Measurements from ENCODE around the gene SLC10A7.

The SLC10A7 gene

GRCh38 chr4:146470604-146471003 is 51.1 kb downstream of the SLC10A7 start:
- peak; percentile 5 for DNase-seq
- H3K4me2 ChIP-seq (ENCODE audit: low read length, poor library complexity, severe bottlenecking), result no peak overlapping the region

GRCh38 chr4:146469022-146469421 is 52.7 kb downstream of the SLC10A7 start:
- no peak overlapping the region for H3K4ac ChIP-seq (ENCODE audit: low read depth in 1 of 2, low read length in 2 of 2)
- H2AK5ac ChIP-seq (ENCODE audit: low read length, severe bottlenecking), result no peak overlapping the region
- H2BK15ac ChIP-seq (ENCODE audit: low read depth, poor library complexity, severe bottlenecking), result no peak overlapping the region
- no peak overlapping the region for H2BK120ac ChIP-seq (ENCODE audit: low read depth, low read length)
- H3K9me3 ChIP-seq (ENCODE audit: control insufficient read depth, low read length), result no peaks in the 10 kb centered on the region
- no CpG with 5 or more reads among the region's 1 CpG for WGBS
- H3K27me3 ChIP-seq (ENCODE audit: control insufficient read depth in 1 of 2, insufficient read depth in 1 of 2, low read length in 2 of 2), result no peaks in the 10 kb centered on the region
- H3K79me1 ChIP-seq (replicated peaks; ENCODE audit: low read length, poor library complexity, severe bottlenecking), result peaks cover 2% of the 10 kb centered on the region
- no peak overlapping the region for H4K91ac ChIP-seq (ENCODE audit: low read length)
- H3K23ac ChIP-seq (ENCODE audit: low read length in 2 of 2), result no peak overlapping the region
- H3K14ac ChIP-seq (ENCODE audit: low read length in 2 of 2), result no peak overlapping the region
- H3K4me2 ChIP-seq (ENCODE audit: low read length, poor library complexity, severe bottlenecking), result no peak overlapping the region
- no peak for DNase-seq
- H3K27ac ChIP-seq (ENCODE audit: low read length, poor library complexity, severe bottlenecking), result no peak overlapping the region
- H2BK12ac ChIP-seq (ENCODE audit: low read length in 2 of 2), result no peak overlapping the region
- H3K18ac ChIP-seq (ENCODE audit: low read depth in 1 of 2, low read length in 2 of 2), result no peak overlapping the region
- no peak overlapping the region for H3K4me3 ChIP-seq (ENCODE audit: insufficient read depth in 1 of 2, low read depth in 1 of 2, low read length in 2 of 2)
- H2AFZ ChIP-seq (ENCODE audit: low read depth, low read length), result no peak overlapping the region
- H3K9ac ChIP-seq (ENCODE audit: low read length), result no peak overlapping the region
- H2BK5ac ChIP-seq (ENCODE audit: low read depth, low read length, poor library complexity, severe bottlenecking), result no peak overlapping the region
- H4K8ac ChIP-seq (ENCODE audit: low read length), result no peak overlapping the region
- peaks cover 2% of the 10 kb centered on the region for H3K4me1 ChIP-seq (ENCODE audit: control insufficient read depth, insufficient read depth, low read depth, low read length)
- H3K36me3 ChIP-seq (ENCODE audit: control insufficient read depth in 1 of 2, insufficient read depth in 2 of 2, low read depth in 1 of 2, low read length in 2 of 2), result no peaks in the 10 kb centered on the region

More at GRCh38 chr4:146470604-146471003, 51.1 kb downstream of the SLC10A7 start:
- H2AFZ ChIP-seq (ENCODE audit: low read depth, low read length), result no peak overlapping the region
- no peak overlapping the region for H3K18ac ChIP-seq (ENCODE audit: low read depth in 1 of 2, low read length in 2 of 2)
- no peak overlapping the region for H3K9ac ChIP-seq (ENCODE audit: low read length)
- no peaks in the 10 kb centered on the region for H3K9me3 ChIP-seq (ENCODE audit: control insufficient read depth, low read length)
- no peak overlapping the region for H4K8ac ChIP-seq (ENCODE audit: low read length)
- H4K91ac ChIP-seq (ENCODE audit: low read length), result no peak overlapping the region
- H3K4me1 ChIP-seq (ENCODE audit: control insufficient read depth, insufficient read depth, low read depth, low read length), result peaks cover 2% of the 10 kb centered on the region
- no peaks in the 10 kb centered on the region for H3K36me3 ChIP-seq (ENCODE audit: control insufficient read depth in 1 of 2, insufficient read depth in 2 of 2, low read depth in 1 of 2, low read length in 2 of 2)
- no peak overlapping the region for H3K4me3 ChIP-seq (ENCODE audit: insufficient read depth in 1 of 2, low read depth in 1 of 2, low read length in 2 of 2)
- H2AK5ac ChIP-seq (ENCODE audit: low read length, severe bottlenecking), result no peak overlapping the region
- no peaks in the 10 kb centered on the region for H3K27me3 ChIP-seq (ENCODE audit: control insufficient read depth in 1 of 2, insufficient read depth in 1 of 2, low read length in 2 of 2)
- H3K14ac ChIP-seq (ENCODE audit: low read length in 2 of 2), result no peak overlapping the region
- H3K4ac ChIP-seq (ENCODE audit: low read depth in 1 of 2, low read length in 2 of 2), result no peak overlapping the region
- no peak overlapping the region for H3K23ac ChIP-seq (ENCODE audit: low read length in 2 of 2)
- H2BK12ac ChIP-seq (ENCODE audit: low read length in 2 of 2), result no peak overlapping the region
- no peak overlapping the region for H2BK5ac ChIP-seq (ENCODE audit: low read depth, low read length, poor library complexity, severe bottlenecking)
- no peak overlapping the region for H2BK120ac ChIP-seq (ENCODE audit: low read depth, low read length)
- H3K27ac ChIP-seq (ENCODE audit: low read length, poor library complexity, severe bottlenecking), result no peak overlapping the region
- H3K79me1 ChIP-seq (replicated peaks; ENCODE audit: low read length, poor library complexity, severe bottlenecking), result peaks cover 4% of the 10 kb centered on the region
- H2BK15ac ChIP-seq (ENCODE audit: low read depth, poor library complexity, severe bottlenecking), result no peak overlapping the region

GRCh38 chr4:146465628-146466027 is 56.1 kb downstream of the SLC10A7 start:
- Histone ChIP-seq H3K79me1 (replicated peaks; ENCODE audit: low read length, poor library complexity, severe bottlenecking) (peaks cover 2% of the 10 kb centered on the region), H3K4ac (ENCODE audit: low read depth in 1 of 2, low read length in 2 of 2) (no peak overlapping the region), H3K27ac (ENCODE audit: low read length, poor library complexity, severe bottlenecking) (no peak overlapping the region), H3K23ac (ENCODE audit: low read length in 2 of 2) (no peak overlapping the region), H3K18ac (ENCODE audit: low read depth in 1 of 2, low read length in 2 of 2) (no peak overlapping the region), H2BK12ac (ENCODE audit: low read length in 2 of 2) (no peak overlapping the region), H3K9ac (ENCODE audit: low read length) (no peak overlapping the region), H2AK5ac (ENCODE audit: low read length, severe bottlenecking) (no peak overlapping the region), H2BK120ac (ENCODE audit: low read depth, low read length) (no peak overlapping the region), H2BK15ac (ENCODE audit: low read depth, poor library complexity, severe bottlenecking) (no peak overlapping the region), H4K91ac (ENCODE audit: low read length) (no peak overlapping the region), H3K9me3 (ENCODE audit: control insufficient read depth, low read length) (no peaks in the 10 kb centered on the region), H2AFZ (ENCODE audit: low read depth, low read length) (no peak overlapping the region), H4K8ac (ENCODE audit: low read length) (no peak overlapping the region), H3K36me3 (ENCODE audit: control insufficient read depth in 1 of 2, insufficient read depth in 2 of 2, low read depth in 1 of 2, low read length in 2 of 2) (no peaks in the 10 kb centered on the region), H3K14ac (ENCODE audit: low read length in 2 of 2) (no peak overlapping the region), H3K4me1 (ENCODE audit: control insufficient read depth, insufficient read depth, low read depth, low read length) (peaks cover 2% of the 10 kb centered on the region), H2BK5ac (ENCODE audit: low read depth, low read length, poor library complexity, severe bottlenecking) (no peak overlapping the region), H3K4me2 (ENCODE audit: low read length, poor library complexity, severe bottlenecking) (no peak overlapping the region), H3K4me3 (ENCODE audit: insufficient read depth in 1 of 2, low read depth in 1 of 2, low read length in 2 of 2) (no peak overlapping the region), H3K27me3 (ENCODE audit: control insufficient read depth in 1 of 2, insufficient read depth in 1 of 2, low read length in 2 of 2) (no peaks in the 10 kb centered on the region)
- DNase-seq, result no peak
- WGBS, result 100% methylated on average over 1 of the region's 1 CpG

- Histone ChIP-seq H3K4ac (ENCODE audit: low read depth in 1 of 2, low read length in 2 of 2) (no peak overlapping the region), H4K8ac (ENCODE audit: low read length) (no peak overlapping the region), H3K79me1 (replicated peaks; ENCODE audit: low read length, poor library complexity, severe bottlenecking) (no peaks in the 10 kb centered on the region), H2BK5ac (ENCODE audit: low read depth, low read length, poor library complexity, severe bottlenecking) (no peak overlapping the region), H3K9me3 (ENCODE audit: control insufficient read depth, low read length) (no peaks in the 10 kb centered on the region), H2AFZ (ENCODE audit: low read depth, low read length) (no peak overlapping the region), H4K91ac (ENCODE audit: low read length) (no peak overlapping the region), H2BK120ac (ENCODE audit: low read depth, low read length) (no peak overlapping the region), H3K14ac (ENCODE audit: low read length in 2 of 2) (no peak overlapping the region), H3K27me3 (ENCODE audit: control insufficient read depth in 1 of 2, insufficient read depth in 1 of 2, low read length in 2 of 2) (no peaks in the 10 kb centered on the region), H3K9ac (ENCODE audit: low read length) (no peak overlapping the region), H2BK12ac (ENCODE audit: low read length in 2 of 2) (no peak overlapping the region), H3K23ac (ENCODE audit: low read length in 2 of 2) (no peak overlapping the region), H3K18ac (ENCODE audit: low read depth in 1 of 2, low read length in 2 of 2) (no peak overlapping the region), H2BK15ac (ENCODE audit: low read depth, poor library complexity, severe bottlenecking) (no peak overlapping the region), H3K4me2 (ENCODE audit: low read length, poor library complexity, severe bottlenecking) (no peak overlapping the region), H3K4me1 (ENCODE audit: control insufficient read depth, insufficient read depth, low read depth, low read length) (no peaks in the 10 kb centered on the region), H3K36me3 (ENCODE audit: control insufficient read depth in 1 of 2, insufficient read depth in 2 of 2, low read depth in 1 of 2, low read length in 2 of 2) (no peaks in the 10 kb centered on the region), H3K4me3 (ENCODE audit: insufficient read depth in 1 of 2, low read depth in 1 of 2, low read length in 2 of 2) (no peak overlapping the region), H3K27ac (ENCODE audit: low read length, poor library complexity, severe bottlenecking) (no peak overlapping the region), H2AK5ac (ENCODE audit: low read length, severe bottlenecking) (no peak overlapping the region)
- no peak for DNase-seq
These were observed 59.5 kb downstream of the SLC10A7 start for GRCh38 chr4:146462251-146462650.

Data from mesenchymal stem cell (in vitro differentiated cells and primary cell).